Measurements from ENCODE around the gene MAPK9. TPM values are rescaled to one million over a fixed set of nuclear protein-coding genes. Genes with fewer than 3 reads are reported as not detected.

MAPK9 gene
- total RNA-seq, 1 experiment from 2014 or later = 44.1 TPM

- H3K4me1 ChIP-seq (ENCODE audit: control insufficient read depth, insufficient read depth, low read length) = no peaks in the 10 kb centered on the region
- ChIA-PET POLR2A (no interaction called here), CTCF (interaction anchor here (1.2 kb wide), 1 partner anchor 14 kb away, joined by 3 read pairs; no protein-coding TSS in a partner anchor)
- no peaks in the 10 kb centered on the region for H3K27me3 ChIP-seq (ENCODE audit: control insufficient read depth, insufficient read depth, low read length)
- 0 out of 2 replicates have a peak, but pooled peaks have one; percentile 32 for ATAC-seq
- in situ Hi-C loops (cut with HindIII; ENCODE audit: low pct_unique_long_range_greater_than_20kb, low sequenced_read_pairs) (no loop called here), intact Hi-C loops (cut with micrococcal nuclease; ENCODE audit: unreplicated experiment) (no loop called here)
- no peaks in the 10 kb centered on the region for H3K36me3 ChIP-seq (ENCODE audit: control insufficient read depth, insufficient read depth, low read length)
- no peak overlapping the region for H3K4me3 ChIP-seq (ENCODE audit: low read depth in 2 of 2, low read length in 2 of 2)
- TF ChIP-seq SIN3A (IDR thresholded peaks at IDR 0.05; ENCODE audit: borderline replicate concordance, insufficient read depth, low read depth, low read length) (no peak), POLR2AphosphoS5 (IDR thresholded peaks at IDR 0.05; ENCODE audit: low read depth, low read length) (no peak), TCF7L2 (IDR thresholded peaks at IDR 0.05; ENCODE audit: low read depth, low read length) (no peak), REST (IDR thresholded peaks at IDR 0.05; ENCODE audit: insufficient read depth in 1 of 2, low read depth in 2 of 2, low read length in 1 of 2) (no peak), CTCF (IDR thresholded peaks at IDR 0.05) (no peak)
- H3K9me3 ChIP-seq (ENCODE audit: control insufficient read depth, insufficient read depth, low read depth, low read length) = no peaks in the 10 kb centered on the region
- H3K27ac ChIP-seq (ENCODE audit: low read length) = no peak overlapping the region
- no TSS peak for BruUV-seq (replicated peaks)
- no peak for DNase-seq (ENCODE audit: low read depth, low spot score)
Measured at GRCh38 chr5:180304431-180305375, 12.8 kb upstream of the MAPK9 start.

- TF ChIP-seq SIN3A (IDR thresholded peaks at IDR 0.05; ENCODE audit: borderline replicate concordance, insufficient read depth, low read depth, low read length) (no peak), CTCF (IDR thresholded peaks at IDR 0.05) (no peak), TCF7L2 (IDR thresholded peaks at IDR 0.05; ENCODE audit: low read depth, low read length) (no peak), POLR2AphosphoS5 (IDR thresholded peaks at IDR 0.05; ENCODE audit: low read depth, low read length) (no peak), REST (IDR thresholded peaks at IDR 0.05; ENCODE audit: insufficient read depth in 1 of 2, low read depth in 2 of 2, low read length in 1 of 2) (no peak)
- H3K9me3 ChIP-seq (ENCODE audit: control insufficient read depth, insufficient read depth, low read depth, low read length) = no peaks in the 10 kb centered on the region
- H3K4me3 ChIP-seq (ENCODE audit: low read depth in 2 of 2, low read length in 2 of 2) = no peak overlapping the region
- in situ Hi-C loops (cut with HindIII; ENCODE audit: low pct_unique_long_range_greater_than_20kb, low sequenced_read_pairs) (no loop called here), intact Hi-C loops (cut with micrococcal nuclease; ENCODE audit: unreplicated experiment) (no loop called here)
- CTCF ChIA-PET = interaction anchor here (1.2 kb wide), 1 partner anchor 15 kb away, joined by 3 read pairs; no protein-coding TSS in a partner anchor
- no peaks in the 10 kb centered on the region for H3K27me3 ChIP-seq (ENCODE audit: control insufficient read depth, insufficient read depth, low read length)
- H3K4me1 ChIP-seq (ENCODE audit: control insufficient read depth, insufficient read depth, low read length) = no peaks in the 10 kb centered on the region
- POLR2A ChIA-PET = no interaction called here
- DNase-seq (ENCODE audit: low read depth, low spot score) (no peak), ATAC-seq (no peak)
- no peaks in the 10 kb centered on the region for H3K36me3 ChIP-seq (ENCODE audit: control insufficient read depth, insufficient read depth, low read length)
- BruUV-seq (replicated peaks) = no TSS peak
- no peak overlapping the region for H3K27ac ChIP-seq (ENCODE audit: low read length)
Measured at GRCh38 chr5:180304016-180304292, 12.1 kb upstream of the MAPK9 start.

All from Panc1 (cell line).